Activated naive CD4-positive, alpha-beta T cell treated with anti-CD3 and anti-CD28 coated beads for 36 hours (primary cell): ENCODE measurements around the gene INO80D. TPM values are rescaled to one million over a fixed set of nuclear protein-coding genes. Genes with fewer than 3 reads are reported as not detected.
"Not testable (repeated sequence)": the region's sequence is repeated elsewhere in the genome, so short reads cannot be mapped to it uniquely, and the experiment has no call there.

Experiments used
- CTCF ChIA-PET: fragments of 350-600 bp; sonication (Branson Sonifier 250); formaldehyde crosslinking; loops from one replicate; lab custom pipeline; 2021; ENCODE audit warnings: antibody characterized with exemption; lab: Charles Lee
- DNase-seq: peaks from one replicate; pipeline ENCODE4 v3.0.0-alpha.2; 2020
- H3K27ac Mint-ChIP-seq: one replicate; pipeline ENCODE4 v1.8.0; 2021; ENCODE audit warnings: mild to moderate bottlenecking, mixed read lengths
- H3K27me3 Mint-ChIP-seq: one replicate; pipeline ENCODE4 v1.8.0; 2021; ENCODE audit warnings: low read depth, mixed read lengths
- H3K36me3 Mint-ChIP-seq: one replicate; pipeline ENCODE4 v1.8.0; 2021; ENCODE audit warnings: low read depth, mixed read lengths
- H3K4me1 Mint-ChIP-seq: one replicate; pipeline ENCODE4 v1.8.0; 2021; ENCODE audit warnings: low read depth, mixed read lengths
- H3K4me3 Mint-ChIP-seq: one replicate; pipeline ENCODE4 v1.8.0; 2021; ENCODE audit warnings: mild to moderate bottlenecking, moderate library complexity, mixed read lengths
- H3K9me3 Mint-ChIP-seq: one replicate; pipeline ENCODE4 v1.8.0; 2021; ENCODE audit warnings: mixed read lengths
- intact Hi-C: fragments of 100-400 bp; cut with micrococcal nuclease; formaldehyde crosslinking; loops from one replicate; pipeline ENCODE4 v1.15.1; 2023
- total RNA-seq, 2 experiments: library from RNA; stranded (reverse); gene quantifications; one replicate each; pipeline ENCODE4 v1.2.3, GENCODE V29; 2021

Gene INO80D
- total RNA-seq, 2 experiments from 2014 or later: 14.8 to 15.0 TPM

DNA sequence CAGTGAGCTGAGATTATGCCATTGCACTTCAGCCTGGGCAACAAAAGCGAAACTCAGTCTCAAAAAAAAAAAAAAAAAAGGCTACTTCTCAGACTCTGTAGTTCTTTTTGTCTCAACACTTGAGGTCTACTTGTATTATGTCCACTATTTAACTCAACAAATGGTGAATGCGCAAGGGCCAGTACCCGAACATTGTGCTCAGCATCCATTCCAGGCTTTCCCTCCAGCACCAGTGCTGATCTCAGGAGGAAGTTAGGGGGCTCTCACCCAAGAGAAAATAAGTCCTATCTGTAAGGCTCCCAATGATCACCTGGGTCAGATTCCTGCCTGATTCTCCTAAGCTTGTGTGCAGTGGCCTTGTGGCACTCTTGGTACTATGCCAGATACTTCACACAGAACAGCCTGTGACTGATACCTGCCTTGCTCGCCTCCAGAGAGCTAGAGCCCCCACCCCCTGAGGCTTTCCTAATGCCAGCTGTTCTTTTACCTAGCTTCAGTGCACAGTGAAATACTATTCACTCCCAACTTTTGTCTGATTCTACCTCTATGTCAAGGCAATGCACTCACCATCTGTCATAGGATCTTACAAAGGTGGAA lies 74.9 kb downstream of the INO80D start:
- Mint-ChIP-seq H3K9me3 (peaks cover 3% of the 10 kb centered on the region), H3K36me3 (peaks cover 36% of the 10 kb centered on the region), H3K27me3 (no peaks in the 10 kb centered on the region), H3K4me1 (no peaks in the 10 kb centered on the region), H3K4me3 (no peak overlapping the region), H3K27ac (no peak overlapping the region)
- intact Hi-C loops: no loop called here
- no peak for DNase-seq
- CTCF ChIA-PET: no interaction called here

DNA sequence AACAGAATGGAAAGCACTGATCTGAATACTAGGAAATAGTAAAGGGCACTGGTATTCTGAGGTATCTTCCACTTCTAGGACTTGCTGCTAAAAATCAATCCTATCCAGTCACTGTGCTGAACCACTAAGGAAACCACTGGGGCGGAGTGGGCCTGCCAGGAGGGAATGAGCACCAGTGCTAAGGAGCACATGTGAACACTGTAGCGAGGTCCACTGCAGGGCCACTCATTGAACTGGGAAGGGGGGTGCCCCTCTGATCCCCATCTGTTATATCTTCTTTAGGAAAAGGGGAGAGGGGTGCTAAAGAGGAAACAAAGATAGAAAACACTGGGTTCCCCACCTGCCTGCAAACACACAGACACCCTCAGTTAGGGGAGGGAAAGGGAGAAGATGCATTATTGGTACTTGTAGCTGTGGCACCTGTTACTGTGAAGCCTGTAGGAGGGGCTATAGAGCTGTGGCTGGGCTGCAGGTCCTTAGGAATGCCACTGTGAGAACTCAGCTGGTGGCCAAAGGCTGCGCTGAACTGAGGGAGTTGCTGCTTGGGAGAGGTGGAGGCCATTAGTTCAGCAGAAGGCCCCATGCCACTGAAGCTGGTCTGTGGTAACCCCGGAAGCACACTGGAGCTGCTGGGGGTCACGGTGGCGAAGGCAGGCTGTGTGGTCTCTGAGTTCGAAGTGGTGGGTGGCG lies 81.8 kb downstream of the INO80D start:
- peaks cover 30% of the 10 kb centered on the region for H3K36me3 Mint-ChIP-seq
- no peaks in the 10 kb centered on the region for H3K9me3 Mint-ChIP-seq
- intact Hi-C loops: loop anchor here (5.0 kb wide), 1 partner anchor 153 kb away; the partner anchor contains the start of genes EEF1B2 and NDUFS1
- CTCF ChIA-PET: interaction anchor here (0.7 to 1.5 kb wide), 5 partner anchors 9 to 537 kb away, joined by 3 to 7 read pairs (median 3); no protein-coding TSS in a partner anchor
- peaks cover under 1% of the 10 kb centered on the region for H3K4me1 Mint-ChIP-seq
- H3K27me3 Mint-ChIP-seq: no peaks in the 10 kb centered on the region
- DNase-seq: peak; percentile 44
- no peak overlapping the region for H3K4me3 Mint-ChIP-seq
- H3K27ac Mint-ChIP-seq: no peak overlapping the region

DNA sequence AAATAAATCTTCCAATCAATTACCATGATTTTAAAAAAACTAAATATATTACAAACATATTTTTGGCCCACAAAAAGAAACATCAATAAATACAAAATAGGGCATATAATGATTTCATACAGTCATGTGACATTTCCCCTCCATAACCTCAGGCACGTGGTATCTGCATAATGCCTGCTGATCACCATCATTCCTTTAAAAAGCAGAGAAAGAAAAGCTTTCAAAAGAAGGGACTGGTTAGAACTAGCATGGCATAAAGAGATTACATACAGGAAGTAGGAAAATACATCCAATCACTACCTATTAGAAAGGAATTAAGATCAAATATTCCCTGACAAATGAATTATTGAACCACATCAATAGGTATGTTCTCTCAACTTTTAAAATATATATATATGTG lies 83.5 kb downstream of the INO80D start:
- intact Hi-C loops: loop anchor here (5.0 kb wide), 1 partner anchor 155 kb away; the partner anchor contains the start of genes EEF1B2 and NDUFS1
- Mint-ChIP-seq H3K27me3 (no peaks in the 10 kb centered on the region), H3K4me1 (peaks cover 7% of the 10 kb centered on the region), H3K36me3 (peaks cover 33% of the 10 kb centered on the region), H3K4me3 (no peak overlapping the region), H3K27ac (no peak overlapping the region), H3K9me3 (no peaks in the 10 kb centered on the region)
- CTCF ChIA-PET: no interaction called here
- DNase-seq: no peak

DNA sequence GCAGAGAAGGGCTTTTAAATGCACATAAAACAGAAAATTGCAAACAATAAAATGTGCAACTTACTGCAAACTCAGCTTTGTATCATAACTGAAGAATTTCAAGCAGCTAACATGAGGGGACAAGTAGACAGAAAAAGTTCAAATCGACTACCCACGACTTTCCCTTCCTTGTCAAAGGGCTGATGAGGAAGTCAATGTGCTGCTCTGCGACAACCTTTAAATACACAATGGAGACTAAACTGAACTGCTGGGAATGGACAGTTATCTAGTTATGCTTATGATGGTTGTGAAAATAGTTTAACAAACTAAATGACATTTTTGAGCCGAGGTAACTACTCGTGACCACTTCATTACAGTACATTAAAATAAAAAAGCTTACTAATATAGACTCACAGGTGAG lies 84.1 kb downstream of the INO80D start:
- Mint-ChIP-seq H3K9me3 (no peaks in the 10 kb centered on the region), H3K36me3 (peaks cover 29% of the 10 kb centered on the region), H3K27me3 (no peaks in the 10 kb centered on the region), H3K4me1 (peaks cover 7% of the 10 kb centered on the region), H3K27ac (no peak overlapping the region), H3K4me3 (no peak overlapping the region)
- CTCF ChIA-PET: no interaction called here
- no peak for DNase-seq
- intact Hi-C loops: loop anchor here (5.0 kb wide), 1 partner anchor 155 kb away; the partner anchor contains the start of genes EEF1B2 and NDUFS1

DNA sequence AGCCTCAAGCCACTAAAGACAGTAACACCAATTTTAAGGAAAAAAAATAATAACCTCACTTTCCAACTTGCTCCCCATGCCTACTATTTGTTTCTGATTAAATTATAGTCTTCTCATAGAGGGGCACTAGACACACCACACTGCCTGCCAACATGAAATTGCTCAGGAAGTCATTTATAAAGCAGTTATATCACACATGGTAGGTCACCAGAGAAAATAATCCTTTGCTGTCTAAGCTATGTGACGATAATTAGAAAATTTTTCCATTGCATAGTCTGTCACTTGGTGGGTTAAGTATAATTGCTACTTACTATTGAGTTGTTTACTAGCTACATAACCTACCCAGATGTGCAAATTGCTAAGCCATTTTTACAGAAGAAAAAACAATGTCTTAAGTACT lies 85.2 kb downstream of the INO80D start:
- no peak for DNase-seq
- Mint-ChIP-seq H3K4me1 (peaks cover 7% of the 10 kb centered on the region), H3K27me3 (no peaks in the 10 kb centered on the region), H3K27ac (no peak overlapping the region), H3K36me3 (peaks cover 26% of the 10 kb centered on the region), H3K4me3 (no peak overlapping the region), H3K9me3 (no peaks in the 10 kb centered on the region)
- intact Hi-C loops: loop anchor here (5.0 kb wide), 1 partner anchor 157 kb away; the partner anchor contains the start of genes EEF1B2 and NDUFS1
- CTCF ChIA-PET: no interaction called here

DNA sequence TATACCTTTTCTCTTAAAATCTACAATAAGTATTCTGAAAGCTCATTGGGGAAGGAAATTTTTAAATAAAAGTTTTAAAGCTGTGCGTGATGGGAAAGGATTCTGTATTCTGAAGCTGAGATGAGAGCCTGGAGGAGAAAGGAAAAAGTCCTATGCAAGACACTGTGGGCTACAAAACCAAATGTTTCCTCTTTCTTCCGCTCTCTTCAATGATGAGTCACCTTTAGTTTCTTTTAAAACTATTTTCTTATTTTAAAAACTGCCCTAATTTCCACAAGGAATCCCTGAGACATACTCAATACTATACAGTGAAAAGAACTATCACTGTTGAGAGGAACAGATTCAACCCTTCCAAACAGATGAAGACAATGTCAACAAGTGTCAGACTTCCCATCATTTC lies 87.4 kb downstream of the INO80D start:
- H3K27ac Mint-ChIP-seq: no peak overlapping the region
- no peak for DNase-seq
- H3K9me3 Mint-ChIP-seq: no peaks in the 10 kb centered on the region
- CTCF ChIA-PET: interaction anchor here (0.6 to 1.3 kb wide), 3 partner anchors 20 to 178 kb away, joined by 3 to 6 read pairs (median 4); no protein-coding TSS in a partner anchor
- peaks cover 7% of the 10 kb centered on the region for H3K4me1 Mint-ChIP-seq
- intact Hi-C loops: no loop called here
- H3K36me3 Mint-ChIP-seq: peaks cover 17% of the 10 kb centered on the region
- H3K4me3 Mint-ChIP-seq: no peak overlapping the region
- H3K27me3 Mint-ChIP-seq: no peaks in the 10 kb centered on the region

DNA sequence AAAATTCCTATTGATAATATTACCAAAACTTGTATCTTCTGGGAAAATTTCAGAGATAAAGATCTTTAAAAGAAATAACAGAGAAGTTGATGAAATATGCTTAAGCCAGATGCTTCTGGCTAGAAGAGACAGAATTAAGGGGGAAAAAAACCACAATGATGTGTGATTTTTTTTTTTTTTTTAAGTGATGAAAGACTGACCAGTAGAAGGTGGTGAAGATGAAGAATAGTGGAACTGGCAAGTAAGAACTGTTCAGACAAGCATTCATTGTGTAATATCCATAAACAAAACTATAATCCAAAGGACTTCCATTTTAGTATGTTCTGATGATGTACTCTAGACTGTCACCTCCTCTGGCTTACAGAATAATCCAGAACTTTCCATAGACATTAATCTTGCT lies 89.8 kb downstream of the INO80D start:
- CTCF ChIA-PET: interaction anchor here (1.8 kb wide), 1 partner anchor 8 kb away, joined by 5 read pairs; no protein-coding TSS in a partner anchor
- no peak overlapping the region for H3K27ac Mint-ChIP-seq
- H3K36me3 Mint-ChIP-seq: peaks cover 20% of the 10 kb centered on the region
- H3K4me1 Mint-ChIP-seq: peaks cover 7% of the 10 kb centered on the region
- no peaks in the 10 kb centered on the region for H3K9me3 Mint-ChIP-seq
- no peak overlapping the region for H3K4me3 Mint-ChIP-seq
- intact Hi-C loops: no loop called here
- no peak for DNase-seq
- no peaks in the 10 kb centered on the region for H3K27me3 Mint-ChIP-seq

DNA sequence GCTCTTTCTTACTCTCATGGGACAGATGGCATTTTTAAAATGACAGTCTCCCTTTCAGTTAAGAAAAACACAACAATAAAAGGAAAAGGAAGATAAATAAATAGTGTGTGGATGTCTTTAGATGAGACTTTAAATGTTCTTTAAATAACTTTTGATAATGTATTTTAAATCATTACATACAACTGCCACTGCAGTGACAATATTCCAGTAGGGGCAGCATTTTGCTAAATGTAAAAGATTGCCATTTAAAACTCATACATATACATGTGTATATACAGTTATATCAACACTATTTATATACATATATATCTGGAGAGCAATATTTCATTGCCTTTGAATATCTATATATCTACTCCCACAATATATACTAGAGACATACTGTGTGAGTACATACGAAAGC lies 90.7 kb downstream of the INO80D start:
- peaks cover 7% of the 10 kb centered on the region for H3K4me1 Mint-ChIP-seq
- no peak for DNase-seq
- CTCF ChIA-PET: interaction anchor here (1.8 kb wide), 1 partner anchor 9 kb away, joined by 5 read pairs; no protein-coding TSS in a partner anchor
- no peak overlapping the region for H3K4me3 Mint-ChIP-seq
- no peak overlapping the region for H3K27ac Mint-ChIP-seq
- H3K9me3 Mint-ChIP-seq: no peaks in the 10 kb centered on the region
- peaks cover 18% of the 10 kb centered on the region for H3K36me3 Mint-ChIP-seq
- intact Hi-C loops: no loop called here
- no peaks in the 10 kb centered on the region for H3K27me3 Mint-ChIP-seq

DNA sequence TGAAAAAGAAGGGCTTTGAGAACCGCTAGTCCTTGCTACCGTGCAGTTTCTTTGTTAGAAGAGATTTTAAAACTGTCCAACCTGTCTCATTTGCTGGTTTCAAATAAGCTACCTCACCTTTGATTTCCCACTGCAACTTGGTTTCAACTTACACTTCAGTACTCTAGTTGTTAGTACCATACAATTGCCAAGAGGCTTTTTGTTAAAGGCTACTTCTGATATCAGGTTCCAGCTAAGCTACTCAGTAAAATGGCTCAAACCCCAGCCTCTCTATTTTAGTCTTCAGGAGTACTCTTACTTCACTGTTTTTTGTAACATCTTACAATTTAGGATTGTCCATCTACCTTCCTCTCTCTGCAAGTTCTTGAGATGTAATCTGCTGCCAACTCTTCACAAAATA lies 91.6 kb downstream of the INO80D start:
- Mint-ChIP-seq H3K4me3 (no peak overlapping the region), H3K27me3 (no peaks in the 10 kb centered on the region), H3K9me3 (no peaks in the 10 kb centered on the region), H3K4me1 (peaks cover 7% of the 10 kb centered on the region), H3K27ac (no peak overlapping the region), H3K36me3 (peaks cover 19% of the 10 kb centered on the region)
- intact Hi-C loops: no loop called here
- DNase-seq: no peak
- CTCF ChIA-PET: no interaction called here

DNA sequence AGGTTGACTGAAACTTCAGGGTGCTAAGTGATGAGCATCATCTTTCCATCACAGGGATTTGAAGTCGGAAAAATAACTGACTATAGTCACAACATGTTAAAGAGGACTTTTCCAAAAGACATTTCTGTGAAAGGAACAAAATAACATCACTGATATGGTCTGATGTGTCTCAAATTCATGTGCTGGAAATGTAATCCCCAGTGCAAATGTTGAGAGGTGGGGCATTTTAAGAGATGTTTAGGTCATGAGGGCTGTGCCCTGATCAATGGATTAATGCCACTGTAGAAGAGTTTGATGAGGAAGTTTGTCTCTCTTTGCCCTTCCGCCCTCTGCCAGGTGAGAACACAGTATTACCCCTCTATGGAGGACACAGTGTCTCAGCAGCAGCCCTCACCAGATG lies 95.9 kb downstream of the INO80D start:
- no peak overlapping the region for H3K4me3 Mint-ChIP-seq
- no peaks in the 10 kb centered on the region for H3K4me1 Mint-ChIP-seq
- peaks cover 14% of the 10 kb centered on the region for H3K36me3 Mint-ChIP-seq
- H3K27me3 Mint-ChIP-seq: no peaks in the 10 kb centered on the region
- intact Hi-C loops: no loop called here
- DNase-seq: no peak
- CTCF ChIA-PET: no interaction called here
- no peak overlapping the region for H3K27ac Mint-ChIP-seq
- H3K9me3 Mint-ChIP-seq: no peaks in the 10 kb centered on the region

DNA sequence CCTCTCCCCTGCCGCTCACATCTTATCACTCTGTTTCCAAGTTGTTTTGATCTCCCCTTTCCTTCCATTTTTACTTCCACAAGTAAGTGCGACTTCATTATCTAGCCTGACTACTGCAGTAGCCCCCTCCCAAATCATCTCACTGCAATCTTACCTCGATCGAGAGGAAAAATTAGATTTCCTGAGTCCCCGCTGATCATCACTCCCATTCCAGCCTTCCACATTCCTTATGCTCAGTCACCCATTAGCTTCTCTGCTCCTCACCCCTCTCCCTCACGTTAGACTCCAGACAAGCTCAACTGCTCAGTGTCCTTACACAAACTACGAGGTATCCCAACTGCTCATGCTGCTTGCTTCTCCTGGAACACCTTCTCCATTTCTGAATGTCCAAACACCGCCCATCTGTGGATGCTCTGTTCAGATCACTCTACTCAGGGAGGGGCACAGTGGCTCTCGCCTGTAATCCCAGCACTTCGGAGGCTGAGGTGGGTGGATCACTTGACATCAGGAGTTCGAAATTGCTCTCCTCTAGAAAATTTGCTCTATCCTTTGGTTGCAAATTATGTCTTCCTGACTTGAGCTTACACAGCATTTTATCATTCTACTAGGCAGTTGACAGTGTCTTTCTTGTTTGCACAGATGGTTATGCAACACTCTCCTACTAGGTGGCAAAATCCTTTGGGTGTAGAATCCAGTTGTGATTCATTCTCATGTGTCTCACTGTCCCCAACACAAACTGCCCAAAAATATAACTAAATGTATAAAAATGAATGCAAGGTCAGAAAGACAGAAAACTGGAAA lies 96.5 kb downstream of the INO80D start:
- Mint-ChIP-seq H3K4me3 (no peak overlapping the region), H3K27me3 (no peaks in the 10 kb centered on the region), H3K36me3 (peaks cover 11% of the 10 kb centered on the region), H3K9me3 (no peaks in the 10 kb centered on the region), H3K4me1 (no peaks in the 10 kb centered on the region), H3K27ac (no peak overlapping the region)
- intact Hi-C loops: no loop called here
- CTCF ChIA-PET: interaction anchor here (0.6 kb wide), 1 partner anchor 1211 kb away, joined by 7 read pairs; no protein-coding TSS in a partner anchor
- no peak for DNase-seq

DNA sequence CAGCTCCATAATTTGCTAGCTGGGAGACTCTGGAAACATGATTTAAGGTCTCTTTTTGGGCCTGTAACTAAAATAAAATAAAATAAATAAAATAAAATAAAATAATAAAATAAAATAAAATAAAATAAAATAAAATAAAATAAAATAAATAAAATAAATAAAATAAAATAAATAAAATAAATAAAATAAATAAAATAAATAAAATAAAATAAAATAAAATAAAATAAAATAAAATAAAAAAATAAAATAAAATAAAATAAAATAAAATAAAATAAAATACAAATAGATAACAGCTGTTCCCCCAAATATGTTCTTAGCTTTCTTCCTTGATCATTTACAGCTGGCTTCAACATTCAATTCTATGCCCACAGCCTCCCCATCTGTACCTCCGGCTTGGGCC lies 97.3 kb downstream of the INO80D start:
- intact Hi-C loops, H3K4me1 Mint-ChIP-seq, DNase-seq, H3K27me3 Mint-ChIP-seq, H3K27ac Mint-ChIP-seq, H3K4me3 Mint-ChIP-seq, H3K36me3 Mint-ChIP-seq, H3K9me3 Mint-ChIP-seq: not testable (repeated sequence)
- CTCF ChIA-PET: interaction anchor here (0.6 to 1.1 kb wide), 2 partner anchors 29 to 1212 kb away, joined by 3 to 7 read pairs; no protein-coding TSS in a partner anchor
